DND-41 (cell line): ENCODE measurements around the gene NCAM2.

Experiments
- ATAC-seq: fragments of 200-7000 bp; cut with Tn5 transposase; 3 replicates; pipeline ENCODE4 v1.9.1; 2021; ENCODE audit warnings: low read depth; ENCODE audit not compliant: insufficient read depth
- DNase-seq: peaks from one replicate; pipeline ENCODE4 v3.0.0-alpha.2; 2020
- H2AFZ ChIP-seq: 2 replicates; pipeline ENCODE4 v1.6.0; 2012; ENCODE audit warnings: low read depth, low read length
- H3K27ac ChIP-seq: 2 replicates; pipeline ENCODE4 v1.5.1; 2012; ENCODE audit warnings: low read length, inconsistent platforms
- H3K27me3 ChIP-seq: fragments of 200-600 bp; sonication (generic); 2 replicates; pipeline ENCODE4 v1.6.0; 2012; ENCODE audit warnings: low read length, mild to moderate bottlenecking, inconsistent platforms; ENCODE audit not compliant: insufficient read depth, poor library complexity
- H3K36me3 ChIP-seq: 2 replicates; pipeline ENCODE4 v1.5.1; 2012; ENCODE audit warnings: low read length, inconsistent platforms; ENCODE audit not compliant: insufficient read depth
- H3K4me1 ChIP-seq: 2 replicates; pipeline ENCODE4 v1.5.1; 2012; ENCODE audit warnings: mild to moderate bottlenecking, low read length; ENCODE audit not compliant: insufficient read depth
- H3K4me2 ChIP-seq: 2 replicates; pipeline ENCODE4 v1.6.0; 2012; ENCODE audit warnings: mild to moderate bottlenecking, moderate library complexity, low read length, inconsistent platforms; ENCODE audit not compliant: insufficient read depth
- H3K4me3 ChIP-seq, 2 experiments: fragments of 200-600 bp in 1 of 2; shearing (Covaris generic) in 1 of 2; 2 replicates each; pipeline ENCODE4 v1.5.1; 2012 to 2016; ENCODE audit warnings: inconsistent platforms in 2 of 2, low read length in 2 of 2, mild to moderate bottlenecking in 2 of 2, low read depth in 1 of 2, moderate library complexity in 1 of 2
- H3K79me2 ChIP-seq: 2 replicates; pipeline ENCODE4 v1.6.0; 2012; ENCODE audit warnings: low read length, inconsistent platforms; ENCODE audit not compliant: insufficient read depth
- H3K9ac ChIP-seq: 2 replicates; pipeline ENCODE4 v1.6.0; 2012; ENCODE audit warnings: low read depth, mild to moderate bottlenecking, inconsistent platforms, low read length, moderate library complexity
- H3K9me3 ChIP-seq: 2 replicates; pipeline ENCODE4 v1.5.1; 2012; ENCODE audit warnings: low read length, moderate library complexity, mild to moderate bottlenecking, inconsistent platforms; ENCODE audit not compliant: insufficient read depth, severe bottlenecking
- H4K20me1 ChIP-seq: 2 replicates; pipeline ENCODE4 v1.6.0; 2012; ENCODE audit warnings: low read length; ENCODE audit not compliant: insufficient read depth
- CTCF ChIP-seq: IDR thresholded peaks from 2 replicates; pipeline ENCODE4 v1.5.1; 2012; ENCODE audit warnings: borderline replicate concordance, low read length, moderate library complexity, mild to moderate bottlenecking; ENCODE audit not compliant: poor library complexity, severe bottlenecking; ENCODE audit errors: extremely low read depth
- EZH2 ChIP-seq: IDR thresholded peaks from 3 replicates; pipeline ENCODE4 v1.6.1; 2012; ENCODE audit warnings: borderline replicate concordance, low read depth, mild to moderate bottlenecking, moderate library complexity, low read length, inconsistent platforms; ENCODE audit not compliant: severe bottlenecking

Gene NCAM2

GRCh38 chr21:20994790-20995189 lies 3.4 kb upstream of the NCAM2 start:
- H3K36me3 ChIP-seq = no peaks in the 10 kb centered on the region
- H3K9ac ChIP-seq = no peak overlapping the region
- H3K9me3 ChIP-seq = no peaks in the 10 kb centered on the region
- no peak for ATAC-seq
- no peaks in the 10 kb centered on the region for H4K20me1 ChIP-seq
- H3K4me2 ChIP-seq = no peak overlapping the region
- H3K27me3 ChIP-seq = no peaks in the 10 kb centered on the region
- H3K4me3 ChIP-seq = no peak overlapping the region
- no peak overlapping the region for H2AFZ ChIP-seq
- H3K79me2 ChIP-seq = no peaks in the 10 kb centered on the region
- TF ChIP-seq CTCF (no peak), EZH2 (no peak)
- no peak overlapping the region for H3K27ac ChIP-seq
- no peak for DNase-seq
- H3K4me1 ChIP-seq = no peaks in the 10 kb centered on the region

- no peaks in the 10 kb centered on the region for H4K20me1 ChIP-seq
- no peaks in the 10 kb centered on the region for H3K4me1 ChIP-seq
- no peak overlapping the region for H3K4me3 ChIP-seq
- H3K9ac ChIP-seq = no peak overlapping the region
- no peaks in the 10 kb centered on the region for H3K9me3 ChIP-seq
- no peak for TF ChIP-seq CTCF
- no peak overlapping the region for H3K4me2 ChIP-seq
- ATAC-seq = no peak
- H2AFZ ChIP-seq = no peak overlapping the region
- no peaks in the 10 kb centered on the region for H3K27me3 ChIP-seq
- no peak for DNase-seq
- no peaks in the 10 kb centered on the region for H3K79me2 ChIP-seq
- no peaks in the 10 kb centered on the region for H3K36me3 ChIP-seq
- H3K27ac ChIP-seq = no peak overlapping the region
Measured at GRCh38 chr21:20996421-20997310, 1.5 kb upstream of the NCAM2 start.

GRCh38 chr21:20997311-20997635 lies 936 bp upstream of the NCAM2 start:
- TF ChIP-seq CTCF (no peak), EZH2 (no peak)
- Histone ChIP-seq H3K9me3 (no peaks in the 10 kb centered on the region), H3K27me3 (no peaks in the 10 kb centered on the region), H4K20me1 (no peaks in the 10 kb centered on the region), H3K36me3 (no peaks in the 10 kb centered on the region), H3K4me1 (no peaks in the 10 kb centered on the region), H3K9ac (no peak overlapping the region), H3K27ac (no peak overlapping the region), H3K4me2 (no peak overlapping the region), H3K79me2 (no peaks in the 10 kb centered on the region), H3K4me3 (no peak overlapping the region), H2AFZ (no peak overlapping the region)
- ATAC-seq (no peak), DNase-seq (no peak)

- H3K27me3 ChIP-seq = no peaks in the 10 kb centered on the region
- TF ChIP-seq CTCF = no peak
- TF ChIP-seq EZH2 = no peak
- DNase-seq (no peak), ATAC-seq (no peak)
- H3K79me2 ChIP-seq = no peaks in the 10 kb centered on the region
- no peaks in the 10 kb centered on the region for H3K36me3 ChIP-seq
- no peak overlapping the region for H3K9ac ChIP-seq
- no peaks in the 10 kb centered on the region for H3K4me1 ChIP-seq
- H4K20me1 ChIP-seq = no peaks in the 10 kb centered on the region
- H2AFZ ChIP-seq = no peak overlapping the region
- H3K27ac ChIP-seq = no peak overlapping the region
- H3K4me2 ChIP-seq = no peak overlapping the region
- no peak overlapping the region for H3K4me3 ChIP-seq
- no peaks in the 10 kb centered on the region for H3K9me3 ChIP-seq
Measured at GRCh38 chr21:20998456-20998789, 214 bp downstream of the NCAM2 start.
